ENCODE results near the gene POF1B. TPM values are rescaled to one million over a fixed set of nuclear protein-coding genes. Genes with fewer than 3 reads are reported as not detected.
"Not testable (repeated sequence)": the region's sequence is repeated elsewhere in the genome, so short reads cannot be mapped to it uniquely, and the experiment has no call there.

The POF1B gene
- total RNA-seq, 1 donor from 2014 or later = not detected

GRCh38 chrX:85378461-85378860 is 1.0 kb downstream of the POF1B start:
- H3K4me3 ChIP-seq (ENCODE audit: low read depth, low read length) = no peak overlapping the region
- no peak for TF ChIP-seq CTCF (conservative IDR thresholded peaks at IDR 0.05; ENCODE audit: low read depth, low read length)
- DNase-seq (ENCODE audit: low read depth) = no peak

GRCh38 chrX:85375333-85375738 is 4.1 kb downstream of the POF1B start:
- no peak for DNase-seq (ENCODE audit: low read depth)
- no peak for TF ChIP-seq CTCF (conservative IDR thresholded peaks at IDR 0.05; ENCODE audit: low read depth, low read length)
- no peak overlapping the region for H3K4me3 ChIP-seq (ENCODE audit: low read depth, low read length)

GRCh38 chrX:85365370-85365995 is 14.0 kb downstream of the POF1B start:
- no peak overlapping the region for H3K4me3 ChIP-seq (ENCODE audit: low read depth, low read length)
- TF ChIP-seq CTCF (conservative IDR thresholded peaks at IDR 0.05; ENCODE audit: low read depth, low read length) = no peak
- DNase-seq (ENCODE audit: low read depth) = no peak

- TF ChIP-seq CTCF (conservative IDR thresholded peaks at IDR 0.05; ENCODE audit: low read depth, low read length) = no peak
- no peak overlapping the region for H3K4me3 ChIP-seq (ENCODE audit: low read depth, low read length)
- no peak for DNase-seq (ENCODE audit: low read depth)
Observed at GRCh38 chrX:85359051-85359450, 20.4 kb downstream of the POF1B start.

- H3K4me3 ChIP-seq (ENCODE audit: low read depth, low read length) = no peak overlapping the region
- DNase-seq (ENCODE audit: low read depth) = no peak
- no peak for TF ChIP-seq CTCF (conservative IDR thresholded peaks at IDR 0.05; ENCODE audit: low read depth, low read length)
Observed at GRCh38 chrX:85345523-85345922, 33.9 kb downstream of the POF1B start.

- no peak for TF ChIP-seq CTCF (conservative IDR thresholded peaks at IDR 0.05; ENCODE audit: low read depth, low read length)
- DNase-seq (ENCODE audit: low read depth) = no peak
Observed at GRCh38 chrX:85327060-85327333, 52.5 kb downstream of the POF1B start.

GRCh38 chrX:85326234-85327059 is 53.0 kb downstream of the POF1B start:
- DNase-seq (ENCODE audit: low read depth) = no peak
- no peak overlapping the region for H3K4me3 ChIP-seq (ENCODE audit: low read depth, low read length)
- TF ChIP-seq CTCF (conservative IDR thresholded peaks at IDR 0.05; ENCODE audit: low read depth, low read length) = no peak

More at GRCh38 chrX:85327060-85327333, 52.5 kb downstream of the POF1B start:
- H3K4me3 ChIP-seq (ENCODE audit: low read depth, low read length) = no peak overlapping the region

- not testable (repeated sequence) for H3K4me3 ChIP-seq (ENCODE audit: low read depth, low read length); DNase-seq (ENCODE audit: low read depth)
Observed at GRCh38 chrX:85311348-85311747, 68.1 kb downstream of the POF1B start.

Measured in epithelial cell of proximal tubule (primary cell).